ENCODE results near the gene THSD4. TPM values are rescaled to one million over a fixed set of nuclear protein-coding genes. Genes with fewer than 3 reads are reported as not detected.

THSD4 gene
- total RNA-seq, 4 donors from 2014 or later = 2.7 to 49.2 (median 15.8) TPM

DNA sequence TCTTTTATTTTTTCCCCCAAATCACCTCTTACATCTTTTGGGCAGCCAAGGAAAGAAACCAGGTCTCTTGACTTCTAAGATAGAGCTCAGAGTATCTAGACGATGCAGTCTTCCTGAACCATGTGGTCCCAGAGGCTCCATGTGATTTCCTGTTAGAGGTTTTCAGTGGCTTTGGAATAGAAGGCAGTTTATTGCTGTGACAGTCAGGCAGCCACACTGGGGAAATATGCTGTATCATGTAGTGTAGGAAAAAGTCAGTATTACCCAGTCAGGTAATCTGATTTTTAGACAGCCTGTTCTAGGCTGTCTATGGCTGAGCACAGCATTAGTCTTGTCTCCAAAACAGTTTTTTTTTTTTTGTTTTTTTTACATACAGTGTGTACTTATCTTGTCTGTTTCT is 294.3 kb downstream of the THSD4 start:
- DNase-seq (ENCODE audit: low spot score) = no peak
- TF ChIP-seq, protein P1, sequence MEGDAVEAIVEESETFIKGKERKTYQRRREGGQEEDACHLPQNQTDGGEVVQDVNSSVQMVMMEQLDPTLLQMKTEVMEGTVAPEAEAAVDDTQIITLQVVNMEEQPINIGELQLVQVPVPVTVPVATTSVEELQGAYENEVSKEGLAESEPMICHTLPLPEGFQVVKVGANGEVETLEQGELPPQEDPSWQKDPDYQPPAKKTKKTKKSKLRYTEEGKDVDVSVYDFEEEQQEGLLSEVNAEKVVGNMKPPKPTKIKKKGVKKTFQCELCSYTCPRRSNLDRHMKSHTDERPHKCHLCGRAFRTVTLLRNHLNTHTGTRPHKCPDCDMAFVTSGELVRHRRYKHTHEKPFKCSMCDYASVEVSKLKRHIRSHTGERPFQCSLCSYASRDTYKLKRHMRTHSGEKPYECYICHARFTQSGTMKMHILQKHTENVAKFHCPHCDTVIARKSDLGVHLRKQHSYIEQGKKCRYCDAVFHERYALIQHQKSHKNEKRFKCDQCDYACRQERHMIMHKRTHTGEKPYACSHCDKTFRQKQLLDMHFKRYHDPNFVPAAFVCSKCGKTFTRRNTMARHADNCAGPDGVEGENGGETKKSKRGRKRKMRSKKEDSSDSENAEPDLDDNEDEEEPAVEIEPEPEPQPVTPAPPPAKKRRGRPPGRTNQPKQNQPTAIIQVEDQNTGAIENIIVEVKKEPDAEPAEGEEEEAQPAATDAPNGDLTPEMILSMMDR (IDR thresholded peaks at IDR 0.05) = no peak
- no peak for ATAC-seq (ENCODE audit: low FRiP score)

DNA sequence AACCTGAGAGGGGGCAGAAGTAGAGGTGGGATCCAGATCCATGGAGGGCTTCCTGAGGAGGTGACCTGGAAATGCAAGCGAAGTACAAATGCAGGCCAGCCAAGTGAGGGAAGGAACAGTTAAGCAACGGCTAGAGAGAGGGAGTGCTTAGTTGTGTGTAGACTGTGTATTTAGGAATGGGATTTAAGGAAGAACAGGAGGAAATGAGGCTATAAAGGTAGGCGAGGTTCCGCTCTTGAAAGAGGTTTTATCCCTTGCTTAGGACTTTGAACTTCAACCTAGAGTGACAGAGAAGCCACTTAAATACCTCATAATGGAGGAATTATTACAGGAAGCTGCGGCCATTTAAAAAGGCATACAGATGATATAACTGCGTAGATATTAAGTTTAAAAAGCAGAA is 295.1 kb downstream of the THSD4 start:
- TF ChIP-seq, protein P1 (IDR thresholded peaks at IDR 0.05) = no peak
- no peak for ATAC-seq (ENCODE audit: low FRiP score)
- no peak for DNase-seq (ENCODE audit: low spot score)

DNA sequence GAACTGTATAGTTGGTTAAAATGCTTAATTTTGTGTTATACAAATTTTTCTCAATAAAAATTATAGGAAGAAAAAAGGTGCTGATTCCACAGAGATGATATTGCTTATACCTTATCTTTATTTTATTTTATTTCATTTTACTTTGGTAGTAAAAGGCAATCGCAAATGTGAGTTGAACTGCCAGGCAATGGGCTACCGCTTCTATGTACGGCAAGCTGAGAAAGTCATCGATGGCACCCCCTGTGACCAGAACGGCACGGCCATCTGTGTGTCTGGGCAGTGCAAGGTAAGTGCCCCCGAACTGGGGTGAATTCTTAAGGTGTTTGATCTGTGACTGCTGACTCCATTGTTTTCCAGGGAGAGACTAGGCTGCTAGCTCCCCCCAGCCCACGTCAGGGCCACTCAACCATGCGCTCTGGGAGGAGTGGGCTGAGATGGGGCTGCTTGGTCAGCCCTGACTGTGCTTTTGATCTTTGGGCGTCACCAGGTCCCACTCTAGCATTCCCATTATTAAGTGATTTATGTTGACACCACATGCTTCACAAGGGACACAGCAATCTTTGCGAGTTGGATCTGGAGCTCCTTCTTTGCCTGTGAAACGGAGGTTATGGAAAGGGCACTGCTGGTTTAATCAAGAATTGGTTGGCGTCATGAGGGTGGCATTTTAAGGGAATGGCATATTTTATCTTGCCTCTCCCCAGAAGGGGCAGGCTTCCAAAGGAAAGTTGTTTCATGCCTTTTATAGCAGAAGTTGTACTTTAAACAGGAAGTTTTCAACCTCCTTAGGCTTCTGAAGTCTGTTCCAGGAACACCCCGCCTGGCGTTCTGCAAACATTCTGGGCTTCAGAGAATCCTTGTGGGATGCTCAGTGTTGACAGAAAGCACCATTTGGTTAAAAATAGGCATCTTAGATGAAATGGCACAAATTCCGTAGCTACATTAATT is 296.5 kb downstream of the THSD4 start:
- DNase-seq (ENCODE audit: low spot score) (no peak), ATAC-seq (ENCODE audit: low FRiP score) (peak; percentile 47)
- TF ChIP-seq, protein P1 (IDR thresholded peaks at IDR 0.05) = no peak

DNA sequence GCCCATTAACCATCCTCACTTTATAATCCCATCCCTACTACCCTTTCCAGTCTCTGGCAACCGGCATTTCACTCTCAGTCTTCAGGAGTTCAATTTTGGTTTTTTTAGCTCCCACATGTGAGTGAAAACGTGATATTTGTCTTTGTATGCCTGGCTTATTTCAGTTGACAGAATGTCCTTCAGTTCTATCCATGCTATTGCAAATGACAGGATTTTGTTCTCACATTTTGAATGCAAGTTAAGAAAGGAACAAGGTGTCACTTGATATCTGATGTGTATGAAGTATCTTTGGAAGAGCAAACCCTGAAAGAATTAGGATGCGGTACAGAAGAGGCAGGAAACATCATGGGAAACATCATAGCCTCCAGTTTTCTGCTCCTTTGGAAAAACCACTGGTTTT is 298.1 kb downstream of the THSD4 start:
- DNase-seq (ENCODE audit: low spot score) = no peak
- TF ChIP-seq, protein P1 (IDR thresholded peaks at IDR 0.05) = no peak
- no peak for ATAC-seq (ENCODE audit: low FRiP score)

DNA sequence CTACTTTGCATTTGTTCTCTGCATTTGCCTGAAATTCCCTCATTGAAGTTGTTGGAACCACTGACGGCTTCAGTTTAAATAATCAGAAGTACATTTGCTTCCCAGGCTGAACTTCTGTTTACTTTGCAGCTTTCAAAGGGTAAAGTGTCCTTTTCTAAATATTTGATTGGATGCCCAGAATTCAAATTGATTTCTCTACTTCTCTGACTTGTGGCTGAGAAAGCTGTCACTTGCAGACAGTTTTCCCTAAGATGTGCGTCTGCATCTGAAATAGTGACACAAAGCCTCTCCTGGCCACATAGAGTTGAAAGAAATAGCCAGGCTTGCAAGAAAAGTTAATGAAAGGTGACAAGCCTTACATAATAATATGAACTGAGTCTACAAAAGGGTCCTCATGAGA is 299.6 kb downstream of the THSD4 start:
- TF ChIP-seq, protein P1 (IDR thresholded peaks at IDR 0.05) = no peak
- DNase-seq (ENCODE audit: low spot score) (no peak), ATAC-seq (ENCODE audit: low FRiP score) (no peak)

DNA sequence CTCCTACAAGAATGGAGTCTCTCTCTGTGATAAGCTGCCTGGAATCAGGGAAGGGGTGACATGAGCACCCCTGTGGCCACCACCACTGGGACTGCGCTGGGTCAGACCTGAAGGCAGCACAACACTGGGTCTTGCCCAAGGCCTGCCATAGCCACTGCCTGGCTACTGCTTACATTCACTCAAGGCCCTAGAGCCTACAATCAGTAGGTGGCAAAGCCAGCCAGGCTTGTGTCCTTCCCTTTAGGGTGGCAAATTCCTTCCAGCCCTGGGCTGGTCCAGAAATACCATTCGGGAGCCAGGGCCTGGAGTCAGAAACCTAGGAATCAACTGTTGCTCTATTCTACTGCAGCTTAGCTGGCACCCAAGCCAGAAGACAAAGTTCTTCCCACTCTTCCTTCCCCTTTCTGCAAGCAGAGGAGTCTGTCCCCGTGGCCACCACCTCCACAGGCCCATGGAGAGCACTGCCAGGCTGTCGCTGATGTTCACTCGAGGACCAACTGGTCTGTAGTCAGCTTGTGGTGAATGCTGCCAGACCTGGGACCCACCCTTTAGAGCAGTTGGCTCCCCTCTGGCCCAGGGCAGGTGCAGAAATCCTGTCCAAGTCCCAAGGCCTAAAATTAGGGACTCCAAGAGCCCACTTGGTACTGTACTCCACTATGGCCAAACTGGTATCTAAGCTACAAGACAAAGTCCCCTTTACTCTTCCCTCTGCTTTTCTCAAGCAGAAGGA is 307.4 kb downstream of the THSD4 start:
- DNase-seq (ENCODE audit: low spot score) (no peak), ATAC-seq (ENCODE audit: low FRiP score) (peak; percentile 41)
- TF ChIP-seq, protein P1 (IDR thresholded peaks at IDR 0.05) = no peak
